Hair follicular keratinocyte (primary cell): Measurements from ENCODE around the gene MAEL. TPM values are rescaled to one million over a fixed set of nuclear protein-coding genes. Genes with fewer than 3 reads are reported as not detected.

Experiments
- total RNA-seq: library from RNA; depleted of rRNA; stranded (reverse); fragments of >200 nt; gene quantifications from 2 replicates; pipeline ENCODE4 v1.2.3, GENCODE V29; 2015

MAEL gene
- not detected in 2 replicates for total RNA-seq

GRCh38 chr1:166988974-166989515 lies at the start of gene MAEL:
Gene MAEL (plus strand): TSS chr1:166989280. CDS start chr1:166989353, 73 bp downstream.

GRCh38 chr1:166975361-166976129 lies 13.5 kb upstream of the MAEL start, which contains the start of gene ILDR2:
Gene ILDR2 (minus strand): TSS chr1:166975540. CDS start chr1:166975268, 272 bp downstream.

Other genes with a start within 250 kb of the MAEL start
- gene POGK, start 149.8 kb upstream of the MAEL start, total RNA-seq: 23.7 and 28.9 TPM in 2 replicates
- 7.2 and 10.5 TPM in 2 replicates for gene TADA1, start 113.0 kb upstream of the MAEL start, total RNA-seq
- not detected in 2 replicates for gene ILDR2, start 13.7 kb upstream of the MAEL start, total RNA-seq
- not detected in 2 replicates for gene GPA33, start 101.1 kb downstream of the MAEL start, total RNA-seq
- gene STYXL2, start 104.8 kb downstream of the MAEL start, total RNA-seq: not detected in 2 replicates
- 2.5 and 2.9 TPM in 2 replicates for gene POU2F1, start 231.6 kb downstream of the MAEL start, total RNA-seq